PC-9 (cell line): ENCODE results near the gene ARHGEF28. TPM values are rescaled to one million over a fixed set of nuclear protein-coding genes. Genes with fewer than 3 reads are reported as not detected.

ENCODE experiments used
- BruUV-seq: library from RNA; stranded (reverse); fragments of 400-500 nt; replicated peaks from 2 replicates; lab custom pipeline; 2021; lab: Mats Ljungman, UMichigan
- CTCF ChIA-PET: fragments of 300-600 bp; sonication (Branson Sonifier 250); formaldehyde crosslinking; loops from one replicate; lab custom pipeline; 2022; ENCODE audit warnings: antibody characterized with exemption; lab: Charles Lee
- POLR2A ChIA-PET: fragments of 300-600 bp; sonication (Branson Sonifier 250); formaldehyde crosslinking; loops from one replicate; lab custom pipeline; 2022; ENCODE audit warnings: antibody characterized with exemption; ENCODE audit not compliant: unreplicated experiment; lab: Charles Lee
- DNase-seq, 2 experiments: peaks; one replicate each; pipeline versions ENCODE4 v3.0.0 to v3.0.0-alpha.2; 2015 to 2022; ENCODE audit warnings: mixed read lengths in 1 of 2
- H2AFZ ChIP-seq: fragments of 200-600 bp; sonication (generic); 2 replicates; pipeline ENCODE4 v1.8.1; 2017; ENCODE audit warnings: antibody characterized with exemption
- H3F3A ChIP-seq: fragments of 200-600 bp; sonication (generic); 2 replicates; pipeline ENCODE4 v1.8.1; 2017; ENCODE audit warnings: antibody characterized with exemption, mild to moderate bottlenecking, low read depth; ENCODE audit not compliant: insufficient read depth
- H3K27ac ChIP-seq: fragments of 200-600 bp; sonication (generic); 2 replicates; pipeline ENCODE4 v1.6.1; 2016; ENCODE audit warnings: mixed run types
- H3K27me3 ChIP-seq: fragments of 200-600 bp; sonication (generic); 2 replicates; pipeline ENCODE4 v1.6.1; 2016; ENCODE audit warnings: low read depth, mixed run types; ENCODE audit not compliant: insufficient read depth
- H3K36me3 ChIP-seq: fragments of 200-600 bp; sonication (generic); 2 replicates; pipeline ENCODE4 v1.6.1; 2016; ENCODE audit warnings: low read depth, mixed run types
- H3K4me1 ChIP-seq: fragments of 200-600 bp; sonication (generic); replicated peaks from 2 replicates; pipeline ENCODE4 v1.6.1; 2016; ENCODE audit warnings: mixed run types; ENCODE audit not compliant: insufficient read depth
- H3K4me2 ChIP-seq: fragments of 200-600 bp; sonication (generic); 2 replicates; pipeline ENCODE4 v1.6.1; 2017; ENCODE audit warnings: mixed run types
- H3K4me3 ChIP-seq: fragments of 200-600 bp; sonication (generic); 2 replicates; pipeline ENCODE4 v1.6.1; 2016; ENCODE audit warnings: mixed run types
- H3K79me2 ChIP-seq: fragments of 200-600 bp; sonication (generic); 2 replicates; pipeline ENCODE4 v1.6.1; 2017; ENCODE audit warnings: low read depth, mixed run types
- H3K9me2 ChIP-seq: fragments of 200-600 bp; sonication (generic); 2 replicates; pipeline ENCODE4 v1.8.1; 2017; ENCODE audit warnings: mild to moderate bottlenecking; ENCODE audit not compliant: insufficient read depth
- H3K9me3 ChIP-seq: fragments of 200-600 bp; sonication (generic); 2 replicates; pipeline ENCODE4 v1.8.1; 2016; ENCODE audit warnings: low read depth; ENCODE audit not compliant: insufficient read depth
- H4K20me1 ChIP-seq: fragments of 200-600 bp; sonication (generic); 2 replicates; pipeline ENCODE4 v1.8.1; 2017; ENCODE audit not compliant: insufficient read depth
- EZH2 ChIP-seq: fragments of 200-600 bp; sonication (generic); IDR thresholded peaks from 2 replicates; pipeline ENCODE4 v1.8.0; 2017; ENCODE audit warnings: antibody characterized with exemption, low read depth
- intact Hi-C: fragments of 100-400 bp; cut with micrococcal nuclease; formaldehyde crosslinking; loops from one replicate; pipeline ENCODE4 v1.10.0; 2022; ENCODE audit not compliant: unreplicated experiment
- total RNA-seq: library from RNA; stranded (reverse); gene quantifications from 2 replicates; pipeline ENCODE4 v1.2.3, GENCODE V29; 2021
- TF ChIP-seq, protein P1 (sequence below): fragments of 200-600 bp; sonication (generic); conservative IDR thresholded peaks from 2 replicates; pipeline ENCODE4 v1.6.1; 2017; ENCODE audit warnings: mixed run types, antibody characterized with exemption, mild to moderate bottlenecking, moderate library complexity

ARHGEF28 gene
- total RNA-seq, 1 experiment from 2014 or later, result 77.5 TPM

DNA sequence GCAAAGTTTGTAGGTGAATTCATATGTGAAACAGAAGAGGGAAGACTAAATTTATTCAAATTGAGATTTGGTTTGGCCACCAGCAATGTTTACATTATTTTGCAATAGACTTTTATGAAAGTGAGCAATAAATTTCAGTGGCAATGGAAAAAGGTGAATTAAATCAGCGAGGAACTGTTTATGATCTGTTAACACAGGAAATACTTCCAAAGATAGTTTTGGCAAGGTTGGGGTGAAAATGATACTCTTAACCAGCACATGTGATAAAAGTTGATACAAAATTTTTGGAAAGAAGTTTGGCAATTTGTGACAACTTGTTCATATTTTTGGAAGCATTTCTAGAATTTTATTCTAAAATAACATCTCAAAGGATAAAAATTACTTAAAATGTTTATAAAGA lies 119.8 kb downstream of the ARHGEF28 start:
- Histone ChIP-seq H4K20me1 (peaks cover 3% of the 10 kb centered on the region; the same call in 1 of the 2 replicates), H3K27me3 (no peaks in the 10 kb centered on the region), H3K4me3 (no peak overlapping the region), H3K9me2 (no peaks in the 10 kb centered on the region), H3K79me2 (peaks cover 47% of the 10 kb centered on the region), H3K36me3 (peaks cover 12% of the 10 kb centered on the region; the same call in 1 of the 2 replicates), H3K4me1 (no peaks in the 10 kb centered on the region), H3K4me2 (no peak overlapping the region), H3K27ac (no peak overlapping the region), H3K9me3 (no peaks in the 10 kb centered on the region), H3F3A (no peaks in the 10 kb centered on the region; the same call in none of the 2 replicates), H2AFZ (no peak overlapping the region)
- CTCF ChIA-PET, result no interaction called here
- no peak for DNase-seq
- intact Hi-C loops, result no loop called here
- POLR2A ChIA-PET, result no interaction called here
- BruUV-seq, result no TSS peak
- no peak for TF ChIP-seq EZH2
- TF ChIP-seq, protein P1, sequence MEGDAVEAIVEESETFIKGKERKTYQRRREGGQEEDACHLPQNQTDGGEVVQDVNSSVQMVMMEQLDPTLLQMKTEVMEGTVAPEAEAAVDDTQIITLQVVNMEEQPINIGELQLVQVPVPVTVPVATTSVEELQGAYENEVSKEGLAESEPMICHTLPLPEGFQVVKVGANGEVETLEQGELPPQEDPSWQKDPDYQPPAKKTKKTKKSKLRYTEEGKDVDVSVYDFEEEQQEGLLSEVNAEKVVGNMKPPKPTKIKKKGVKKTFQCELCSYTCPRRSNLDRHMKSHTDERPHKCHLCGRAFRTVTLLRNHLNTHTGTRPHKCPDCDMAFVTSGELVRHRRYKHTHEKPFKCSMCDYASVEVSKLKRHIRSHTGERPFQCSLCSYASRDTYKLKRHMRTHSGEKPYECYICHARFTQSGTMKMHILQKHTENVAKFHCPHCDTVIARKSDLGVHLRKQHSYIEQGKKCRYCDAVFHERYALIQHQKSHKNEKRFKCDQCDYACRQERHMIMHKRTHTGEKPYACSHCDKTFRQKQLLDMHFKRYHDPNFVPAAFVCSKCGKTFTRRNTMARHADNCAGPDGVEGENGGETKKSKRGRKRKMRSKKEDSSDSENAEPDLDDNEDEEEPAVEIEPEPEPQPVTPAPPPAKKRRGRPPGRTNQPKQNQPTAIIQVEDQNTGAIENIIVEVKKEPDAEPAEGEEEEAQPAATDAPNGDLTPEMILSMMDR, result no peak

- no TSS peak for BruUV-seq
- H3K9me2 ChIP-seq, result no peaks in the 10 kb centered on the region
- H3K4me1 ChIP-seq, result no peaks in the 10 kb centered on the region
- no peaks in the 10 kb centered on the region for H3K9me3 ChIP-seq
- no peak for DNase-seq
- intact Hi-C loops, result no loop called here
- no peak overlapping the region for H3K4me2 ChIP-seq
- H3K27me3 ChIP-seq, result no peaks in the 10 kb centered on the region
- peaks cover 13% of the 10 kb centered on the region; the same call in 1 of the 2 replicates for H3K36me3 ChIP-seq
- no peak for TF ChIP-seq EZH2
- TF ChIP-seq, protein P1, result no peak
- no peaks in the 10 kb centered on the region; the same call in none of the 2 replicates for H3F3A ChIP-seq
- no peak overlapping the region for H3K27ac ChIP-seq
- CTCF ChIA-PET, result interaction anchor here (0.6 kb wide), 1 partner anchor 27 kb away, joined by 6 read pairs; no protein-coding TSS in a partner anchor
- no peak overlapping the region for H2AFZ ChIP-seq
- no peak overlapping the region for H3K4me3 ChIP-seq
- POLR2A ChIA-PET, result no interaction called here
- H3K79me2 ChIP-seq, result peaks cover 45% of the 10 kb centered on the region
- peaks cover 3% of the 10 kb centered on the region; the same call in 1 of the 2 replicates for H4K20me1 ChIP-seq
Observed at GRCh38 chr5:73746608-73747007, 120.6 kb downstream of the ARHGEF28 start.

GRCh38 chr5:73747696-73748380 lies 121.8 kb downstream of the ARHGEF28 start:
- intact Hi-C loops, result no loop called here
- no peak overlapping the region for H3K4me2 ChIP-seq
- H4K20me1 ChIP-seq, result peaks cover 3% of the 10 kb centered on the region; the same call in 1 of the 2 replicates
- peaks cover 13% of the 10 kb centered on the region for H3K36me3 ChIP-seq
- no peaks in the 10 kb centered on the region for H3K9me2 ChIP-seq
- POLR2A ChIA-PET, result no interaction called here
- TF ChIP-seq, protein P1, result no peak
- TF ChIP-seq EZH2, result no peak
- no peak overlapping the region for H2AFZ ChIP-seq
- H3K4me1 ChIP-seq, result no peaks in the 10 kb centered on the region
- DNase-seq, result no peak
- H3K27me3 ChIP-seq, result no peaks in the 10 kb centered on the region
- no peaks in the 10 kb centered on the region; the same call in none of the 2 replicates for H3F3A ChIP-seq
- peaks cover 40% of the 10 kb centered on the region for H3K79me2 ChIP-seq
- no peaks in the 10 kb centered on the region for H3K9me3 ChIP-seq
- BruUV-seq, result no TSS peak
- H3K27ac ChIP-seq, result no peak overlapping the region
- H3K4me3 ChIP-seq, result no peak overlapping the region
- CTCF ChIA-PET, result interaction anchor here (0.6 kb wide), 1 partner anchor 8 kb away, joined by 4 read pairs; no protein-coding TSS in a partner anchor
